GM18517 (cell line): ENCODE results near the gene PTEN.

Experiments
- ATAC-seq: cut with Tn5 transposase; IDR thresholded peaks from one replicate; pipeline ENCODE4 v1.9.1; 2021; ENCODE audit warnings: mild to moderate bottlenecking, moderate library complexity; ENCODE audit not compliant: unreplicated experiment

Gene PTEN

DNA sequence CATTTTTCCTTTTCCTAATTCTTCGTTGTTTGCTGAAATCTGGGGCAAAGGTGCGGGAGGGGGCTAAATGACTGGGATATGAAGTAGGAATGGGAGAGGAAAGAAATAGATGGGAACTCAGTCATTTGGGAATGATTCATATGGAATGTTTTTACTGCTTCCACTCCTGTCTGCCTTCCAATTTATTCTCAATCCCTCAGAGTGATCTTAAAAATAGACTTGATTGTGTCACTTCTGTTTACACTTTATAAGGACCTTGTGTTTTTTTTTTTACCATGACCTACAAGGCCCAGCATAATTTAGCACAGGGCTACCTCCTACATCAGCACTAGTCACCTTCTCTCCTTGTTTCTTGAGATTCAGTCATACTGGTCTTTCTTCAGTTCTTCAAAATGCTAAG, 97.9 kb downstream of the PTEN start:
- no peak for ATAC-seq

GRCh38 chr10:87966459-87966858, 103.0 kb downstream of the PTEN start:
- no peak for ATAC-seq

- ATAC-seq: no peak
Observed at GRCh38 chr10:87973635-87974034, 110.2 kb downstream of the PTEN start.

- no peak for ATAC-seq
Observed at GRCh38 chr10:87974130-87974529, 110.7 kb downstream of the PTEN start.

- ATAC-seq: no peak
Observed at GRCh38 chr10:87974769-87975168, 111.3 kb downstream of the PTEN start.

DNA sequence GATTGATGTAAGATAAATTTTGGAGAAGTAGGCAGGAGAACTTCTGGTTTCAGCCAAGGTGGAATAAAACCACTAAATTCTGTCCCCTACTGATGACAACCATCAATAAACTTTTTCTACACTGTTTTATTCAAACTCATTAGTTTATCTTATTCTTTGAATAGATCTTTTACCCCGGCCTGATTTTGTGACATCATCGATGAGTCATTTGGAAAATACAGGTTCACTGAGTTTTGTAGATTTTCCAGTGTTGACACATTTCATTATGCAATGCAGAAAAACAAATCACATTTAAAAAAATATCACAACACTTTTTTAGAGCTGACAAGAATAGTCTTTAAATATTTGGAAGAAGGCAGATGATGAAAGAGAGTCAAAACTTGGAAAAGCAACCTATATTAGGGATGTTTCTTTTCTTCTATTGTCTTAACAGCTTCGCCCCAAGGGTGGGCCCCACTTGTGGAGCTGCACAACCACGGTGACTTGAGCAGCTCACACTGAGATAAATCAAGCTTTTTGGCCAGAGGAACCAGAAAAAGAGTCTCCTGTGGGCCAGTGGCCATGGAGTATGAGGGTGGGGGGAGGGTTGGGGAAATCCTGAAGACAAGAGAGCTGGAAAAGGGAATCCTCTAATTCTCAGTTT, 112.8 kb downstream of the PTEN start:
- no peak for ATAC-seq

DNA sequence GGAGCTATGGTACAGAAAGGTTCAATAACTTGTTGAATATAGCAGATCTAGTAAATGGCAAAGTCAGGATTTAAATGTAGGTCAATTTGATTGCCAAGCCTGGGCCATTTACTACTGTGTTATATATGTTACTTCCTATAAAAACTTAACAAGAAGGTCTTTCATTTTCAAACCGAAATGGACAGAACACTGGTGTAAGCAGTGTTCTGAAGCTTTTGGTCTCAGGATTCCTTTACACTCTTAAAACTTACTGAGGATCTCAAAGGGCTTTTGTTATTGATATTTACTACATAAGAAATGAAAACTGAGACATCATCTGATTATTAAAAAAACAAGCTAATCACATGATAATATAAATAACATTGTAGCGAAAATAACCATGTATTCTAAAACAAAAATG, 114.7 kb downstream of the PTEN start:
- no peak for ATAC-seq

DNA sequence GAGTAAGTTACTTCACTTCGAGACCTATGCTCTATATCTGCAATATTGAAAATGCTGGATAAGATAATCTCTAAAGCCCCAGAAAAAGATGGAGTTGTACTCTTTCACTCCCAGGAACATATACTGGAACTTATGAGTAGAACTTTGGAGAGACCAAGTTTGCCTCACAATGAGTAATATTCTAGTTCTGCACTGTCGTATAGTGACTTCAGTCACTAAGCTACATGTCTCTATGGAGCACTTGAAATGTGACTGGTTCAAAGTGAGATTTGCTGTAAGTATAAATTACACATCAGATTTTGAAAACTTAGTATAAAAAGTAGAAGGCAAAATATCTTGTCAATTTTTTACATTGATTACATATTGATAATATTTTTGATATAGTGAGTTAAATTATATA, 116.4 kb downstream of the PTEN start:
- no peak for ATAC-seq

GRCh38 chr10:87983716-87984115, 120.3 kb downstream of the PTEN start:
- no peak for ATAC-seq

DNA sequence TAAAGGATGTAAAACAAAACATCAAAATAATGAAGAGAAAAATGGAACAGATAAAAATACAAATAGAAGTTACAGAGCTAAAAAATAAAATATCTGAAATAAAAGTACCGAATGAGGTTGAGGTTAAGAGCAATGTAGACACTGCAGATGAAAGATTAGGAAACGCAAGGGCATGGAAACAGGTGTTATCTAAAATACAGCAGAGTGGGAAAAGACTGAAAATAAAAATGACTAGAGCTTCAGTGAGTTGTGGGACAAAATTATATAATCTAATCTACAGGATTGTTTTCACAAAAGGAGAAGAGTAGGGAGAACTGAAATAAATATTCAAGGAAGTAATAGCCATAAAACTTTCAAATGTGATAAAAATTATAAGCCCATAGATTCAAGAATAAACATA, 123.8 kb downstream of the PTEN start:
- ATAC-seq: no peak

DNA sequence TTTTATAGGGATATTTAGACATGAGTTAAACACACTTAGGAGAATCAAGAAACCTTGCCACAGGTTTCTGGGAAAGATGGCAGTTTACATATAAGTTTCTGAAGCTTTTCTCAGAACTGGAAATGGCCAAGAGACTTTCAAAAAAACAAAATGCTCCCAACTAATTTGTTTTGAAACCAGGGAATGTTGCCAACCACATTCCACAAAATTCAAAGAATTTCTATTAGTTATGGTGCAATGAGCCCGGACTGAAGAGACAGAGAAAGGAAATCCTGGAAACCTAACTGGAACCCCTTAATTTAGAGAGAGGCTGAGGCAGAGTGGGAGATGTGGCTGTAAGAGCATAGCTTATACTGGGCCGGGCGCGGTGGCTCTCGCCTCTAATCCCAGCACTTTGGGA, 128.5 kb downstream of the PTEN start:
- ATAC-seq: no peak

DNA sequence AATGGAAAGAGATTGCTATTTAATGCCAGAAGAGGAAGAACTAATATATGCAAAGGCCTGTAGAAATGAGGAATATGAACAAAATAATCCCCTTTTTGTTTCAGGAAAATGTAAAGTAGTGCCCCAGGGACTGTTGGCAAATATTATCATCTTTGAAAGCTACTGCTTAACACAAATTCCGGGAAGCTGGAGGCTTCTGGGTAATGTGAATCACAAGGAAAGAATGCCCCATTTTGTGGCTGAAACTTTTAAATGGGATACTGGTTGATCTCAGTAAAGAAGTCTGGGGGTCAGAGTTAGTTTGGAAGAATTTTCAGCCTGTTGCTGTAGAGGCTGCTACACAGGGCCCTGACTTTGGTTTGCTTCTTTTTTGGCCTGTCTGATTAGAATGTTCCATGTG, 141.0 kb downstream of the PTEN start:
- ATAC-seq: no peak

- ATAC-seq: no peak
Observed at GRCh38 chr10:88006261-88006660, 142.8 kb downstream of the PTEN start.

- ATAC-seq: no peak
Observed at GRCh38 chr10:88008866-88009470, 145.5 kb downstream of the PTEN start.

DNA sequence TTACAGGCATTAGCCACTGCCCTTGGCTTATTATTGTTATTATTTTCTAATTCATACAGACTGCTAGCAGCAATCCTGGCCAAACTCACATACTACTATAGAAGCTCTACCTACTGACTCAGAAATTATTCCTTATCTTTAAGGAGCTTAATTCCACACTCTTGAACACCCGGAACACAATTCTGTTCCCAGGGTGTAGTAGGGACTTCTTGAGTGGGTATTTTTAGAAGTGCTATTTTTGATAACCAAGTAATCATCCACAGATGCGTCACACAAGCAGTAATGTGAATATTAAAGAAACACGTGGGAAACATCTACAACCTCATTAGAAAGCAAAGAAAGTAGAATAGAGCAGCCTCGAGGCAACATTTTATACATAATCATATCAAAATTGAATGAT, 149.2 kb downstream of the PTEN start:
- no peak for ATAC-seq

GRCh38 chr10:88017781-88018180, 154.4 kb downstream of the PTEN start:
- no peak for ATAC-seq

DNA sequence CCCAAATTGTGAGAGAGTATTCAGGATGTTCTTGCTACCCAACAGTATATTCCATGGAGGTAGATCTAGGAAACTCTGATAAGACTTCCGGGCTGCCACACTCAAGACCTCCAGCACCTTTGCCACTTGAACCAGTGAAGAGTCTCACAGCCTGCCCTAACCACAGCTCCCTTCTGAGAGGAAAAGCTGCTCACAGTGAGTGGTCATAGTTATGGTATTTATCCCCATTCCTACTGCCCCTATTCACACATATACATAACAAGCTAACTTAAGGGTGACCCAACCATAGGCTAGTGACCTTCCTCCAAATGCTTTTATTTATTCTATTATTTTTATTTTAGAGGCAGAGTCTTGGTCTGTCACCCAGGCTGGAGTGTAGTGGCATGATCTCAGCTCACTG, 156.3 kb downstream of the PTEN start:
- no peak for ATAC-seq
